Adrenal gland (tissue), 12 donors: Measurements from ENCODE around the gene AMFR. TPM values are rescaled to one million over a fixed set of nuclear protein-coding genes. Genes with fewer than 3 reads are reported as not detected.

Experiments
- DNase-seq, 7 donors: peaks; one replicate each; pipeline ENCODE4 v3.0.0-alpha.2; 2019 to 2020
- H3K27ac ChIP-seq, 5 donors: fragments of 200-600 bp; sonication (generic) in 4 of 5; 1 replicate in 3 of 5; 2 replicates in 2 of 5; pipeline versions ENCODE4 v1.5.1 to v1.8.0; 2016 to 2020; ENCODE audit warnings: mild to moderate bottlenecking in 1 of 5
- H3K27me3 ChIP-seq: fragments of 200-600 bp; 2 replicates; pipeline ENCODE4 v1.8.0; 2021
- H3K36me3 ChIP-seq, 2 donors: fragments of 200-600 bp; replicated peaks in 1 of 2; 1 replicate in 1 of 2; 2 replicates in 1 of 2; pipeline versions ENCODE4 v1.5.1 to v1.8.0; 2018 to 2022
- H3K4me1 ChIP-seq, 2 donors: fragments of 200-600 bp; replicated peaks in 1 of 2; 1 replicate in 1 of 2; 2 replicates in 1 of 2; pipeline versions ENCODE4 v1.5.1 to v1.8.0; 2018 to 2021
- H3K4me3 ChIP-seq, 4 donors: fragments of 200-600 bp; sonication (generic) in 3 of 4; one replicate each; pipeline ENCODE4 v1.5.1; 2016 to 2018
- H3K9me3 ChIP-seq, 3 donors: fragments of 200-600 bp; sonication (generic) in 1 of 3; replicated peaks in 1 of 3; 1 replicate in 2 of 3; 2 replicates in 1 of 3; pipeline versions ENCODE4 v1.5.1 to v1.8.0; 2016 to 2021
- CTCF ChIP-seq, 6 experiments: fragments of 450-650 bp in 4 of 6; fragments of 200-600 bp in 2 of 6; sonication (generic) in 1 of 6; IDR thresholded peaks; 1 replicate in 5 of 6; 2 replicates in 1 of 6; pipeline versions ENCODE4 v1.5.1 to v1.8.0; 2016 to 2021; ENCODE audit warnings: antibody characterized with exemption in 6 of 6, mild to moderate bottlenecking in 2 of 6, moderate library complexity in 1 of 6
- POLR2A ChIP-seq, 2 donors: fragments of 450-650 bp; IDR thresholded peaks; one replicate each; pipeline ENCODE4 v1.6.1; 2017; ENCODE audit warnings: antibody characterized with exemption in 2 of 2, mild to moderate bottlenecking in 2 of 2, moderate library complexity in 1 of 2
- WGBS, 4 donors: extraction: QIAGEN DNeasy Blood & Tissue Kit in 2 of 4; methylation state at CpG; one replicate each; pipeline versions ENCODE4 v1.1.5 to v1.1.7; 2013 to 2017; 5-methylcytosine and 5-hydroxymethylcytosine counted together
- intact Hi-C, 2 donors: fragments of 100-400 bp; cut with DNase I; formaldehyde crosslinking; loops; one replicate each; pipeline versions ENCODE4 v1.14.1 to v1.15.0; 2022 to 2023
- polyA plus RNA-seq, 3 donors: library from polyadenylated mRNA; stranded (reverse); fragments of 200-250 nt in 2 of 3; fragments of 350-450 nt in 1 of 3; fragmentation: Illumina TruSeq in 1 of 3; extraction: RNeasy Lipid Tissue Mini Kit (QIAGEN cat#74804) in 1 of 3; gene quantifications; one replicate each; pipeline ENCODE4 v1.2.3, GENCODE V29; 2013 to 2014
- total RNA-seq, 9 donors: library from RNA; depleted of rRNA in 4 of 9; stranded (reverse); fragments of >200 nt in 4 of 9; fragments of 120-200 nt in 1 of 9; fragmentation: NEBNext Ultra II Directional in 1 of 9; extraction: Animal tissue kit (Norgen Biotek cat#: 25700) in 1 of 9; gene quantifications; one replicate each; pipeline versions ENCODE4 v1.1.0 to v1.2.4, GENCODE V29; 2013 to 2023
- donor health status: healthy with polysubstance abuse.
- donor health status: Bipolar disorder and iron deficiency.
- donor health status: DM: yes; HTN: yes; CAD: no.
- donor health status: DM: no; HTN: no; CAD: no.
- donor health status: DM: no; HTN: no; CAD: no.
- donor health status: DM: yes; HTN: yes; CAD: no.

The AMFR gene
- total and polyA plus RNA-seq, 12 donors = 40.3 to 346 (median 206) TPM

GRCh38 chr16:56339431-56340195 lies 85.7 kb downstream of the AMFR start:
- WGBS, 4 donors = 91 to 97% (median 94%) methylated on average over 5 to 17 of the region's 17 CpGs
- DNase-seq = no peak
- Histone ChIP-seq H3K27ac (no peak overlapping the region), H3K27me3 (no peaks in the 10 kb centered on the region), H3K4me1 (no peaks in the 10 kb centered on the region), H3K9me3 (no peaks in the 10 kb centered on the region), H3K4me3 (no peak overlapping the region), H3K36me3 (no peaks in the 10 kb centered on the region)
- TF ChIP-seq POLR2A (IDR thresholded peaks at IDR 0.05) = no peak
- TF ChIP-seq CTCF (IDR thresholded peaks at IDR 0.05) = no peak
- intact Hi-C loops = no loop called here

- Histone ChIP-seq H3K9me3 (no peaks in the 10 kb centered on the region), H3K27me3 (no peaks in the 10 kb centered on the region), H3K36me3 (no peaks in the 10 kb centered on the region), H3K4me1 (no peaks in the 10 kb centered on the region), H3K4me3 (no peak overlapping the region), H3K27ac (no peak overlapping the region)
- no peak for DNase-seq
- intact Hi-C loops = no loop called here
- TF ChIP-seq CTCF (IDR thresholded peaks at IDR 0.05) = no peak
- no peak for TF ChIP-seq POLR2A (IDR thresholded peaks at IDR 0.05)
- 74 to 83% (median 79%) methylated on average over 10 to 17 of the region's 17 CpGs for WGBS, 4 donors
These were observed 86.6 kb downstream of the AMFR start for GRCh38 chr16:56338566-56339318.

GRCh38 chr16:56337858-56338325 lies 87.5 kb downstream of the AMFR start:
- DNase-seq = no peak
- Histone ChIP-seq H3K4me1 (no peaks in the 10 kb centered on the region), H3K27ac (no peak overlapping the region), H3K27me3 (no peaks in the 10 kb centered on the region), H3K36me3 (no peaks in the 10 kb centered on the region), H3K9me3 (no peaks in the 10 kb centered on the region), H3K4me3 (no peak overlapping the region)
- no peak for TF ChIP-seq POLR2A (IDR thresholded peaks at IDR 0.05)
- TF ChIP-seq CTCF (IDR thresholded peaks at IDR 0.05) = no peak
- intact Hi-C loops = no loop called here
- 87 to 91% (median 89%) methylated on average over 10 to 11 of the region's 11 CpGs for WGBS, 4 donors

DNA sequence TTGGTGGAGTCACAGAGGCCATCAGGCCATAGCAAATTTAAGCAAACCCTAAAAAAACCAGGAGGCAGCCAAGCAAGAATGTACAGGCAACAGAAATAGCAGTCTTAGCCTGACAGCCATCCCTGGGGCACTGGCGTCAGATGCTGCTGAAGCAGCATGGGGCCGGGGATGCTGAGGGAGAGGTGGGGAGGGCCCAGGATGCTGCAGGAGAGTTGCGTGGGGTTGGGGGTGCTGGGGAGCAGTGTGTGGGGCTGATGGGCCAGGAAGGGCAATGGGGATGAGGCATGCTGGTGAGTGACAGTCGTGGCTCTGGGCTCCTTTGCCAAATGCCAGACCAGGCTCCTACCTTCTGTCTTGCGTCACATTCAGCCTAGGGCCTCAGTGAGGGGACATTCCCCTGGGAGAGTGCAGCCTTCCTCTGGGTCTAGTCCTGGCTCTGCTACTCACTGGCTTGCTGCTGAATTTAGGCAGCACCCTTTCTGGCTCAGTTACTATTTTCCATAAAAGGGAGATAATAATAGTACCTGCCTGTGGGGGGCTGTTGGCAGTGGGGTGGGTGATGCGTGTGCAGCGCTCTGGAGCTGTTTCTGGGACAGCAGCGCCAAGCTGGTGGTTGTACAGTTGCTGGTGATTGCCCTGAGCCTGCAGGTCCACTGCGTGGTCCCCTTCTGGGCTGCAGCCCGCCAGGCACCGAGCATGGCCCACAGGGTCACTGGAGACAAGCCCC lies 88.1 kb downstream of the AMFR start:
- intact Hi-C loops = no loop called here
- H3K9me3 ChIP-seq = no peaks in the 10 kb centered on the region
- no peaks in the 10 kb centered on the region for H3K36me3 ChIP-seq
- H3K4me1 ChIP-seq = no peaks in the 10 kb centered on the region
- no peak for DNase-seq
- TF ChIP-seq CTCF (IDR thresholded peaks at IDR 0.05) (no peak), POLR2A (IDR thresholded peaks at IDR 0.05) (no peak)
- H3K27me3 ChIP-seq = no peaks in the 10 kb centered on the region
- no peak overlapping the region for H3K4me3 ChIP-seq
- WGBS, 4 donors = 91 to 93% (median 92%) methylated on average over 6 to 11 of the region's 11 CpGs
- no peak overlapping the region for H3K27ac ChIP-seq
